Measurements from ENCODE around the gene MYO10.
A peak's percentile ranks its signal among the peaks of the same experiment; 100 is the strongest.

The MYO10 gene

GRCh38 chr5:16819522-16820167 lies 116.4 kb downstream of the MYO10 start:
- no peak for DNase-seq (ENCODE audit: low spot score)
- FAIRE-seq = no peak

GRCh38 chr5:16815432-16815831 lies 120.7 kb downstream of the MYO10 start:
- FAIRE-seq (no peak), DNase-seq (ENCODE audit: low spot score) (no peak)

DNA sequence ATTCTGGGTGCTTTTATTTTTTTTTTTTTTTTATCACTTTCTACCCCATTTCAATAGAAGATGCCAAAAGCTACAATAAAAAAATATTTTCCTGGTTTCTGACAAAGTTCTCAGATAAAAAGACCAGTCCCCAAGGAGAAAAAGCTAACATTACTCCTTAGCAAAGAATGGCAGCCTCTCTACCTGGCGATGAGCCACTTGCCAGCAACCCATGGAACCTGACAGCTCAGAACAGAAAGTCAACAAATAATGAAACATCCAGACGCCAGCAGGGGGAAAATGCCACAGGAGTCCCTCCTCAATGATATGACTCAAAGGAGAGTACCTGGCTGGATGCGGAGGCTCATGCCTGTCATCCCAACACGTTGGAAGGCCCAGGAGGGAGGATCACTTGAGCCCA lies 123.2 kb downstream of the MYO10 start:
- peak; percentile 82 for DNase-seq (ENCODE audit: low spot score)
- peak; percentile 75 for FAIRE-seq

- no peak for FAIRE-seq
- no peak for DNase-seq (ENCODE audit: low spot score)
Measured at GRCh38 chr5:16812448-16812847, 123.6 kb downstream of the MYO10 start.

DNA sequence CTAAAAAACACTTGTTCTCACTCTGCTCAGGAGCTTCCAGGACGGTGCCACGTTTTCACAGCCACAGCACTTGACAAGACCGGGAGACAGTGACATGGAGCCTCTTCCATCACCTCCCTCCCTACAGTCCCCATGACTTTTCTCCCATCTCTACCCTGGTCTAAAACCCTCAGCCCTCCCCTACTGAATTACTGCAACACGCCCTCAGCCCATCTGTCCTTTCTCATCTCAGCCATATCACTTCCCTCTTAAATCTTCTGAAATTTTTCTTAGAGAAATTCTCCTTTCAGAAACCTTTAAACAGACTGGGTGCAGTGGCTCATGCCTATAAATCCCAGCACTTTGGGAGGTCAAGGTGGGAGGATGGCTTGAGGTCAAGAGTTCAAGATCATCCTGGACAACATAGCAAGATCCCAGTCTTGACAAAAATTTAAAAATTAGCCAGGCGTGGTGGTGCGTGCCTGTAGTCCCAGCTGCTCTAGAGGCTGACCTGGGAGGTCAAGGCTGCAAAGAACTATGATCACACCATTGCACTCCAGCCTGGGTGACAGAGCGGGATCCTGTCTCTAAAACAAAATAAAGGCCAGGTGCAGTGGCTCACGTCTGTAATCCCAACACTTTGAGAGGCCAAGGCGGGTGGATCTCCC lies 125.8 kb downstream of the MYO10 start:
- DNase-seq (ENCODE audit: low spot score) (no peak), FAIRE-seq (no peak)

DNA sequence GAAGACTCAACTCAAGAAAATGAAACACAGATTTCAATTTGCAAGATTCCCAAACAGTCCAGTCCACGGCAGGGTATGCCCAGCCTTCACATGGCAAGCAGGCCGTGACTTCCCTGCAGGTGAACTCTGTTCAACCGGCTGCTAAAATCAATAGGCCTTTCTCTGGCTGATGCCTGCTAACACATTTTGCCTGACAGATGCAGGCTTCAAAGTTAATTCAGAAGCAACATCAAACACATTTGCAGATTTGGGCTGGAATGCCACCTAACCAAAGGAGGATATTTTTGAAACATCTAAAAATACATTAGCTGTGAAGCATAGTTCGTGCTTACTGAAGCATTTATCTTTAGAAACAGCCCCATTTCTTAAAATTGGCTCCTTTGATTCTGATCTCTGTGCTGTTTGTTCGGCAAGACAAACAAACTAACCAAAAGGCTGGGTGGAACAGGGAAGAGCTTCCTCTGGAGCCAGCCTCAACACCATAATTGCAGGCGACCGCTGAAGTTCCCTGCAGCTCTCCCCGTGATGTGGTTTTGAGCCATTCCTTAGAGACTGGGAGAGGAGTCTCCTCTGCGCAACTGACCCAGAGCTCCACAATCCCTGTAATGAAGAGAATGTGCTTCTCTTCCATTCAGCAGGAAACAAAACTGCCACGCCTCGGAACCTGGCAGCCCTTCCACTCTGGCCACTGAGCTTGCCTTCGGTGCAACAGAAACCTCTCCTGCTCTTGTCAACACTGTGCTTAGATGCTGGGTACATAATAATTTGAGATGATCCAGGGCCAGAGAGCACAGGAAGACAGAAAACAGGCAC lies 126.5 kb downstream of the MYO10 start:
- no peak for DNase-seq (ENCODE audit: low spot score)
- no peak for FAIRE-seq

- FAIRE-seq (no peak), DNase-seq (ENCODE audit: low spot score) (no peak)
Measured at GRCh38 chr5:16809010-16809394, 127.1 kb downstream of the MYO10 start.

GRCh38 chr5:16808021-16808420 lies 128.1 kb downstream of the MYO10 start:
- no peak for FAIRE-seq
- DNase-seq (ENCODE audit: low spot score) = no peak

- DNase-seq (ENCODE audit: low spot score) = no peak
- FAIRE-seq = no peak
Measured at GRCh38 chr5:16807547-16807864, 128.6 kb downstream of the MYO10 start.

GRCh38 chr5:16806711-16807546 lies 129.2 kb downstream of the MYO10 start:
- DNase-seq (ENCODE audit: low spot score) = no peak
- FAIRE-seq = no peak

DNA sequence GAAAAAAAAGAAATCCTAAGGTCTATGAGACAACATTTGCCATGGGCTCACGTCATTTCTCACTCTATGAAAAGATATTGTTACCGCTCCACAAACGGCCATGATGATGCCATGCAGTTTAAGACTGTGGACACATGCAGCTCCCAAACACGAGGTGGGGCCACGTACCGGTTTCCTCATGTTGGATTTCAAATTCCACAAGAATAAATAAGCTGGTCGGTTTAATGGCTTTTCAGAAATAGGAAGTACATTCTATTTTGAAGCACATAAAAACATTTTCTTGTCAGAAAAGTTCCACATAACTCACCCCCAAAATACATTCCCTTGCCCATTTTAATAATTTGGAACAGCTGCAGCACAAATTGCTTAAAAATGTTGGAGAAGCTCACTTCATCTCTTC lies 130.6 kb downstream of the MYO10 start:
- FAIRE-seq (no peak), DNase-seq (ENCODE audit: low spot score) (no peak)

GRCh38 chr5:16803831-16804230 lies 132.3 kb downstream of the MYO10 start:
- DNase-seq (ENCODE audit: low spot score) (no peak), FAIRE-seq (no peak)

DNA sequence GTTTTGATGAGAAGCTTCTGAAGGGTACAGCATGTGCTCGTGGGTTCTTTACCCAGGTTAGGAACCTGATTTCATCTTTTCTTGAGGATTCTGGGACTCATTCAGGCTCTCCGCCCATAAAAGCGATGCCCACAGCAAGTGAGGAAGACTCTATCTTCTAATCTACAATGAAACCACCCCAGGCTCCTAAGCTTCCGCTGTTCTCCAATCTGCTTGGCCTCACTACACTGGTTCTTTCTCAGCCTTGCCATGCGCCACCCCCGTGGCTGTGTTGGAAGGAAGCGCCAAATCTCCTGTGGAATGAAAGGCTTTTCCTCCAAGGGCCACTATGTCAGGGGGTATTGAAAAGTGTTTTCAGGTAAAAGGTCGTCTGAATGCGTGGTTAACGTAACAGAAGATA lies 135.6 kb downstream of the MYO10 start:
- DNase-seq (ENCODE audit: low spot score) (no peak), FAIRE-seq (no peak)

GRCh38 chr5:16799796-16800195 lies 136.3 kb downstream of the MYO10 start:
- DNase-seq (ENCODE audit: low spot score) (no peak), FAIRE-seq (no peak)

- no peak for FAIRE-seq
Measured at GRCh38 chr5:16797951-16798350, 138.1 kb downstream of the MYO10 start.

DNA sequence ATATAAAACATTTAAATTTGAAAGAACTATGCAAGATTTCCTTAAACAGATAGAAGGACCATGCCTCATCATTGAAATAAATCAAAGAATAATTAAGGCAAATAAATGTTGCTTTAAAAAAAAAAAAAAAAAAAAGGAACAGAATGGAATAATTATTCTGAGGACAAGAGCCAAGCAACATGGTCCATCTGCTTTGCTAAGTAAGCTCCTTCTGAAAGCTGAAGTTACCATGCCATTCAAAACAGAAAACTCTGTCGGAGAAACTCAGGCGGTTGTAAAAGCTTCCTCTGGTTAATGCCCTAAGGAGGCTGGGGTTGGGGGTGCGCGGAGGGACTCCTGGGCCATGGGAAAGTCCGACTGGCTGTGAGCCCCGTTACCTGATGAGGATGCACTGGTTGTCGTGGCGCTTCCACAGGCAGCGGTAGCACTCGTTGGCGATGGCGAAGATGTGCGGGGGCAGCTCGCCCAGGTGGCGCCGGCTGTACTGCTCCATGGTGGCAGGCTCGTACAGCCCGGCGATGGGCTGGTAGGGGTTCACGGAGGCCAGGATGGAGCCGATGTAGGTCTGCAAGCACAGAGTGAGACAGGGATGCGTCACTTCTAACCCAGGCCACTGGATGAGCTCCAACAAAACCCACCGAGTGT lies 141.7 kb downstream of the MYO10 start:
- DNase-seq (ENCODE audit: low spot score) (no peak), FAIRE-seq (no peak)

More at GRCh38 chr5:16797951-16798350, 138.1 kb downstream of the MYO10 start:
- no peak for DNase-seq (ENCODE audit: low spot score)

DNA sequence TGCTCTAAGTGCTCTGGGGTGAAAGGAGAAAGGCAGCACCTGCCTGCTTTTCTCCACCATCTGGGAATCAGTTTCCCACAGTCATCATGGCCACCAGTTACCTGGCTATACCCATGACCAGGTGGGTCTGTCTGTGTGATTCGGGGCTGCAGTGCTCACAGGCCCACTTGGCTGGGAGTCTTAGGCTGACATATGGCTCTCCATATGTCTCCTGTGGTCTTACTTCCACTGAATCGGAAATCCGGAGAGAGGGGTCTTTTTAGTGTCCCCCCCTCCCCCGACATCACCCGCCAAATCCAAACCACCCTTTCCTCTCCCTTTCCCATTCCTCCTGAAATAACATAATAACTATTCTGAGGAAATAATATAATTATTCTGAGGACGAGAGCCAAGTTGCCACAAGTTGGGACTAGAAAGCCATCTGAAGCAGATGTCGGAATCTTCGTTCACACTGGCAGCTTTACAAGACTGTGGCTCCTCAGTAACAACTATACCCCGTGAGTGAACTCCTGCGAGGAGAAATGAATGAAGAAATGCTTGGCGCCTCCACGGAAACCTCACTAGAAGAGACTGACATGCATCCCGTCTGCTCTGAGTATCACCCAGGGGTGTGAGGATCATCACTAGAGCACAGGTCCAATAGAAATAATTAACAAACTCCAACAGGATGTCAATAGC lies 143.4 kb downstream of the MYO10 start:
- FAIRE-seq (no peak), DNase-seq (ENCODE audit: low spot score) (no peak)

DNA sequence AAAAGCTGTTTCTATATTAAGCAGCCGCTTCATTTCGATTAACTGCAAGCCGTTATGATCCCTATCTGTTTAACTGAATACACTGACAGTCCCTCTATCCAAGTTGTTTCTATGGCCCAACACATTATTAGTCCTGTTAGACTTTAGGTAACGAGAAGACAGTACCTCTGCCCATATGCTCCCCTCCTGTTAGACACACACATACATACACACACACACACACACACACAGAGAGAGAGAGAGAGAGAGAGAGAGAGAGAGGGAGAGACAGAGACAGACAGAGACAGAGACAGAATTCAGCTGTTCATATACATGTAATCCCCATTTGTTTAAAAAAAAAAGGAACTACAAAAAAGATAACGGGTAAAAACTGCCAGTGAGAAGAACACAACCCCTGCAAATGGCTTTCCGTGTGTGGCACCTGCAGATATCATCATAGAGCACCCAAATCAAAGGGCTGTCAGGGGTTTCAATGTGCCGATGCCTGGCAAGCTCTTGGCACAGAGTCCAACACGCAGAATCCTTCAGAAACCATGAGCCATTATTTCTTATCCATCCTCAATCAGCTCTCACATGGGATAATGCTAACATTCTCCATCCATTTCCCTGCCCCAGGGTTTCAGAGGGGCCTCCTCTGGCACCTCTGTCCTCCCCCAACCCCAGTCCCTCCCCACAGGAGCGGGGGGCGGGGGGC lies 144.0 kb downstream of the MYO10 start:
- no peak for DNase-seq (ENCODE audit: low spot score)
- no peak for FAIRE-seq

- peak; percentile 67 for DNase-seq (ENCODE audit: low spot score)
- FAIRE-seq = peak; percentile 79
Measured at GRCh38 chr5:16791036-16791705, 144.9 kb downstream of the MYO10 start.

- DNase-seq (ENCODE audit: low spot score) (no peak), FAIRE-seq (no peak)
Measured at GRCh38 chr5:16788957-16789356, 147.1 kb downstream of the MYO10 start.
